Measurements from ENCODE around the gene IVD. TPM values are rescaled to one million over a fixed set of nuclear protein-coding genes. Genes with fewer than 3 reads are reported as not detected.

Gene IVD
- total RNA-seq, 1 donor from 2014 or later: 93.5 TPM

- Histone ChIP-seq H3K36me3 (no peaks in the 10 kb centered on the region), H3K4me3 (no peak overlapping the region), H3K27me3 (ENCODE audit: low read depth) (no peaks in the 10 kb centered on the region), H3K27ac (no peak overlapping the region), H3K4me1 (peaks cover 50% of the 10 kb centered on the region), H3K9me3 (no peaks in the 10 kb centered on the region)
- TF ChIP-seq, protein P1, sequence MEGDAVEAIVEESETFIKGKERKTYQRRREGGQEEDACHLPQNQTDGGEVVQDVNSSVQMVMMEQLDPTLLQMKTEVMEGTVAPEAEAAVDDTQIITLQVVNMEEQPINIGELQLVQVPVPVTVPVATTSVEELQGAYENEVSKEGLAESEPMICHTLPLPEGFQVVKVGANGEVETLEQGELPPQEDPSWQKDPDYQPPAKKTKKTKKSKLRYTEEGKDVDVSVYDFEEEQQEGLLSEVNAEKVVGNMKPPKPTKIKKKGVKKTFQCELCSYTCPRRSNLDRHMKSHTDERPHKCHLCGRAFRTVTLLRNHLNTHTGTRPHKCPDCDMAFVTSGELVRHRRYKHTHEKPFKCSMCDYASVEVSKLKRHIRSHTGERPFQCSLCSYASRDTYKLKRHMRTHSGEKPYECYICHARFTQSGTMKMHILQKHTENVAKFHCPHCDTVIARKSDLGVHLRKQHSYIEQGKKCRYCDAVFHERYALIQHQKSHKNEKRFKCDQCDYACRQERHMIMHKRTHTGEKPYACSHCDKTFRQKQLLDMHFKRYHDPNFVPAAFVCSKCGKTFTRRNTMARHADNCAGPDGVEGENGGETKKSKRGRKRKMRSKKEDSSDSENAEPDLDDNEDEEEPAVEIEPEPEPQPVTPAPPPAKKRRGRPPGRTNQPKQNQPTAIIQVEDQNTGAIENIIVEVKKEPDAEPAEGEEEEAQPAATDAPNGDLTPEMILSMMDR (IDR thresholded peaks at IDR 0.05): no peak
- DNase-seq: no peak
- ATAC-seq: no peak
- intact Hi-C loops (cut with DNase I): no loop called here
Observed at GRCh38 chr15:40446144-40446543, 40.5 kb downstream of the IVD start.

- intact Hi-C loops (cut with DNase I): no loop called here
- H3K9me3 ChIP-seq: no peaks in the 10 kb centered on the region
- H3K4me3 ChIP-seq: no peak overlapping the region
- no peaks in the 10 kb centered on the region for H3K27me3 ChIP-seq (ENCODE audit: low read depth)
- no peaks in the 10 kb centered on the region for H3K36me3 ChIP-seq
- no peak overlapping the region for H3K27ac ChIP-seq
- TF ChIP-seq, protein P1 (IDR thresholded peaks at IDR 0.05): no peak
- DNase-seq: no peak
- H3K4me1 ChIP-seq: peaks cover 58% of the 10 kb centered on the region
- ATAC-seq: no peak
Observed at GRCh38 chr15:40448354-40448753, 42.8 kb downstream of the IVD start.

DNA sequence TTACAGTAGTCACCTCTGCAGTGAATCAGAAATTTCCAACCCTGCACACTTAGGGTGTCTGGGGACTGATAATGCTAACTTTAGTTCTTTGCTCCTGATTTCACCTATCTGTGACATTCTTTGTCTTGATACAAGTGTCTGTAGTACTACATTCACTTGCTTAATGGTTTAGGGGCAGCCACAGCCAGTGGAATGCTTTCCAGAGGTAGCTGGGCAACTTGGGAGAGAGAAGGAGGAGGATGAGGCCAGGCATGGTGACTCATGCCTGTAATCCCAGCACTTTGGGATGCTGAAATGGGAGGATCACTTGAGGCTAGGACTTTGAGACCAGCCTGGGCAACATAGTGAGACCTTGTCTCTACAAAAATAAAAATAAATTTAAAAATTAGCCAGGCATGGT is 43.7 kb downstream of the IVD start:
- Histone ChIP-seq H3K9me3 (no peaks in the 10 kb centered on the region), H3K27me3 (ENCODE audit: low read depth) (no peaks in the 10 kb centered on the region), H3K4me3 (no peak overlapping the region), H3K36me3 (no peaks in the 10 kb centered on the region), H3K27ac (no peak overlapping the region), H3K4me1 (peaks cover 58% of the 10 kb centered on the region)
- intact Hi-C loops (cut with DNase I): no loop called here
- DNase-seq: no peak
- TF ChIP-seq, protein P1 (IDR thresholded peaks at IDR 0.05): no peak
- ATAC-seq: no peak

DNA sequence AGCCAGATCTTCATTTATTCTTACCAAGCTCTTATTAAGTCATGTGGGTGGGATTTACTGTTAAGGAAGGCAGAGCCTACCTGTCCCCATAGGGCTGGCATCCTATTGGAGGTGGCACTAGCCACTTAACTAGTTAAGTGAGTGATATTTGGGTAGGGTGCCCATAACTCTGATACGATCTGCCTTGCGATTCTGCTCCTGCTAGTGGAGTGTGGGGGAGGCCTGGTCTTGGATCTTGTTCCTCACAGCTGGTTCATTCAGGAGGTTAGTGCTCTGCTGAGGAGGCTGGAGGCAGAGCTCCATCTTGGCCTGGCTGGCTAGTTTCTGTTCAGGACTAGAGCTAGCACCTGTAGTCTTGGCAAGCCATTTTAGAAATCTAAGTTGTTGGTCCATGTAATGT is 44.5 kb downstream of the IVD start:
- peaks cover 58% of the 10 kb centered on the region for H3K4me1 ChIP-seq
- TF ChIP-seq, protein P1 (IDR thresholded peaks at IDR 0.05): no peak
- ATAC-seq: no peak
- H3K27me3 ChIP-seq (ENCODE audit: low read depth): no peaks in the 10 kb centered on the region
- no peak for DNase-seq
- intact Hi-C loops (cut with DNase I): no loop called here
- no peak overlapping the region for H3K4me3 ChIP-seq
- no peaks in the 10 kb centered on the region for H3K36me3 ChIP-seq
- H3K27ac ChIP-seq: no peak overlapping the region
- H3K9me3 ChIP-seq: no peaks in the 10 kb centered on the region

DNA sequence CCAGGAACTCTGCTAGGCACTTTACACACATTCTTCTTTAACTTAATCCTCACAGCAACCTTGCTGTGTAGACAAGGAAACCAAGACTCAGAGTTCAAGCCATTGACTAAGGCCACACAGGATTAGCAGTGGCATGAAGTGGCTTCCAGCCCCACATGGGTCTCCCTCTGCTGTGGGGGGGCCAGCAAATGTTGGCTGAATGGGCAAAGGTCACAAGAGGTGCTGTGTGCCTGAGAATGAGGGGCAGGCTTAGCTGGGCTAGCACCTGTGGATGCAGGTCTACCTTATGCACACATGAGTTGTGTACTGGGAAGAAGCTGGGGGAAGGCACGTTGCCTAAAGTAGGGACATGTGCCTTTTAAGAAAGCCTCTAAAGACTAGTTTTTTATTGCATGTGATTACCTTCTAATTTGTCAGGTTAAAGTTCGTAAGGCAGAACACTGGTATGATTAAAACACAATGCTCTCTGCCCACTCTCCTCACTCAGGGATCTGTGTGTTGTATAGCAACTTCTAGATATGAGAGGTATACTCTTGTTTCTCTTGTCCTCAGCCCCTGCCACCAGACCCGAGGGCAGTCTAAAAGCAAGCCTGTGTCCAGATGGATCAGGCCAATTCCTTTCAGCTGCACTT is 46.0 kb downstream of the IVD start:
- Histone ChIP-seq H3K4me1 (peaks cover 60% of the 10 kb centered on the region), H3K4me3 (no peak overlapping the region), H3K27me3 (ENCODE audit: low read depth) (no peaks in the 10 kb centered on the region), H3K36me3 (no peaks in the 10 kb centered on the region), H3K9me3 (no peaks in the 10 kb centered on the region), H3K27ac (no peak overlapping the region)
- DNase-seq (no peak), ATAC-seq (no peak)
- TF ChIP-seq, protein P1 (IDR thresholded peaks at IDR 0.05): no peak
- intact Hi-C loops (cut with DNase I): no loop called here
